ENCODE measurements around the gene ZNF700.
"Not testable (repeated sequence)": the region's sequence is repeated elsewhere in the genome, so short reads cannot be mapped to it uniquely, and the experiment has no call there.

ZNF700 gene

GRCh38 chr19:11987405-11988281 lies 62.7 kb downstream of the ZNF700 start:
- DNase-seq (ENCODE audit: extremely low read depth, low read depth): peak; percentile 79
- no peak for TF ChIP-seq CTCF (IDR thresholded peaks at IDR 0.05; ENCODE audit: low read depth, low read length)

GRCh38 chr19:11989112-11989456 lies 64.2 kb downstream of the ZNF700 start:
- no peak for DNase-seq (ENCODE audit: extremely low read depth, low read depth)
- TF ChIP-seq CTCF (IDR thresholded peaks at IDR 0.05; ENCODE audit: low read depth, low read length): no peak

GRCh38 chr19:11991921-11992320 lies 67.0 kb downstream of the ZNF700 start:
- DNase-seq (ENCODE audit: extremely low read depth, low read depth): not testable (repeated sequence)

GRCh38 chr19:11995174-11995573 lies 70.3 kb downstream of the ZNF700 start:
- DNase-seq (ENCODE audit: extremely low read depth, low read depth): no peak
- TF ChIP-seq CTCF (IDR thresholded peaks at IDR 0.05; ENCODE audit: low read depth, low read length): no peak

All from AG09319 (cell line).